GM12873 (cell line): ENCODE data around the gene ZNF30.

Experiments
- TF ChIP-seq, protein P1 (sequence below): IDR thresholded peaks from 2 replicates; pipeline ENCODE4 v1.5.1; 2012; ENCODE audit warnings: low read depth, mild to moderate bottlenecking, moderate library complexity, low read length, control low read depth; ENCODE audit not compliant: insufficient read depth; ENCODE audit errors: missing control alignments

The ZNF30 gene

DNA sequence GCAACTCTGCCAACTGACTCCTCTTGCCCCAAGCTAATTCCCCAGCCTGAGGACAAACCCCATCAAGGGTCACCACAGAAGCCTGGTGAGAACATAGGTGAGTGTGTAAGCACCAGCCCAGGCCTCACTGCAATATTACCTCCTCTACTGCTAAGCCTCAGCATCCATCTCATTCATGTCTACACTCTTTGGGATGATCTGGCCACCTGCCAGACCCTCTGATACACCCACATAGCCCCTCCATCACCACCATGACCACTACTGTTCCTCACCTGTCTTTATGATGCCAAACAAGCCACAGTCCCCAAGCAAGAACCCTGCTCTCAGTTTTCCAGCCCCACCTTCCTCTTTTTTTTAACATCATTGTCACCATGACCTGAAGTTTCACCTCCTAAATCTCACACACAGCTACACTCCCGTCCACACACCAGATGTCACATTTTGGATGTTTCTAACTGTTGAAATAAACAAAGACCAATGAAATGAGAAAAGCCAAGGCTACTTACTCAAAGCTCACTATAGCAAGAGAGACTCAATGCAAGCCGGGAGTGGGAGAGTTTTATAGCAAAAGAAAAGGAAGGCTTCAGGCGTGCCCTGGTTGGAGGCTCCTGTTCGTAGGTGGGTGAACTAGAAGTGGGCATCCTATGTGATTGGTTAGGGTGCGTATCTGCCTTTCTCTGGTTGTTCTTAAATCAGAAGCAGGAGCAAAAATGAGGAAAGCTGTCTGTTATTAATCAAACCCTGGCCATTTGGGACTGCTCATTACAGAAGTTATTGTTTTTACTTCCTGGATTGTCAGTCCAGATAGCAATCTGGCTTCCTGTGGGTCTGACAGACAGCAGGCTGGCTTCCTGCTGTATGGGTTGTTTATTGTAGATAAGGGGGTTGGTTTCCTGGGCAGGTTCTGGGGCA lies 35.3 kb downstream of the ZNF30 start:
- TF ChIP-seq, protein P1, sequence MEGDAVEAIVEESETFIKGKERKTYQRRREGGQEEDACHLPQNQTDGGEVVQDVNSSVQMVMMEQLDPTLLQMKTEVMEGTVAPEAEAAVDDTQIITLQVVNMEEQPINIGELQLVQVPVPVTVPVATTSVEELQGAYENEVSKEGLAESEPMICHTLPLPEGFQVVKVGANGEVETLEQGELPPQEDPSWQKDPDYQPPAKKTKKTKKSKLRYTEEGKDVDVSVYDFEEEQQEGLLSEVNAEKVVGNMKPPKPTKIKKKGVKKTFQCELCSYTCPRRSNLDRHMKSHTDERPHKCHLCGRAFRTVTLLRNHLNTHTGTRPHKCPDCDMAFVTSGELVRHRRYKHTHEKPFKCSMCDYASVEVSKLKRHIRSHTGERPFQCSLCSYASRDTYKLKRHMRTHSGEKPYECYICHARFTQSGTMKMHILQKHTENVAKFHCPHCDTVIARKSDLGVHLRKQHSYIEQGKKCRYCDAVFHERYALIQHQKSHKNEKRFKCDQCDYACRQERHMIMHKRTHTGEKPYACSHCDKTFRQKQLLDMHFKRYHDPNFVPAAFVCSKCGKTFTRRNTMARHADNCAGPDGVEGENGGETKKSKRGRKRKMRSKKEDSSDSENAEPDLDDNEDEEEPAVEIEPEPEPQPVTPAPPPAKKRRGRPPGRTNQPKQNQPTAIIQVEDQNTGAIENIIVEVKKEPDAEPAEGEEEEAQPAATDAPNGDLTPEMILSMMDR = no peak

DNA sequence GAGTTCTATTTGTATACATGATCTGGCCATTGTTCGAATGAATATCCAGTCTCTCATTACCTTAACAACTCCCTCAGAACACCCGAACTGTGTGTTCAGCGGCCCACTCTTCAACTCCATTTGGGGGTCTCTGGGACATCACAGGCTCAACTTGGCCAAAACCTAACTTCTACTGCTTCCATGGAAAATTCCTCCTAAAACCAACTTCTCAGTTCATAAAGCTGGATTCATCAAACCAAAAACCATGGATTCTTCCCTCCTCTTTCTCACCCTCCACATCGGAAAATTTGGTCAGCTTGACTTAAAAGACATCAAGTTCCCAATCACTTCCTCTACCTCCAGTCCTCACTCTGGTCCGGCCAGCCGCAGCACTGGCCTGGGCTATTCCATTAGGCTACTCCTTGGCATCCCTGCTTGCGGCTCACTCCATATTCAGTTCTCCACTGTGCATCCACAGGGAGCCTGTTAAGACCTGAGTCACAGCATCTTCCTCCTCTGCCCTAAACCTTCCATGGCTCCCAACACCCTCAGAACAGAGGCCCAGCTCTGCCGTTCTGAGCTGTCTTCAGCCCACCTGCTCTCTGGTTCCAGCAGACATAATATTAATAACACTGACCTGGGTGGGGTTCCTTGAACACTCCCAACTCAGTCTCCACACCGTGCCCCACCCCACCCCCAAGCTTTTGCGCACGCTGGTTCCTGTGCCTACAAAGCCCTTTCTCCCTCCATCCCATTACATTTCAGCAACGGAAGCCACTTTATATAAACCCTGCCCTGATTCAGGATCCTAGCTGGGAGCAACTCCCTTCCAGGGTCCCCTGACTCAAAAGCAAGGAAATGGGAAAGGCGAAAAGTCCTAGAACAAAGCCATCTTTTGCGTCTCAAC lies 36.2 kb downstream of the ZNF30 start:
- TF ChIP-seq, protein P1 = no peak

DNA sequence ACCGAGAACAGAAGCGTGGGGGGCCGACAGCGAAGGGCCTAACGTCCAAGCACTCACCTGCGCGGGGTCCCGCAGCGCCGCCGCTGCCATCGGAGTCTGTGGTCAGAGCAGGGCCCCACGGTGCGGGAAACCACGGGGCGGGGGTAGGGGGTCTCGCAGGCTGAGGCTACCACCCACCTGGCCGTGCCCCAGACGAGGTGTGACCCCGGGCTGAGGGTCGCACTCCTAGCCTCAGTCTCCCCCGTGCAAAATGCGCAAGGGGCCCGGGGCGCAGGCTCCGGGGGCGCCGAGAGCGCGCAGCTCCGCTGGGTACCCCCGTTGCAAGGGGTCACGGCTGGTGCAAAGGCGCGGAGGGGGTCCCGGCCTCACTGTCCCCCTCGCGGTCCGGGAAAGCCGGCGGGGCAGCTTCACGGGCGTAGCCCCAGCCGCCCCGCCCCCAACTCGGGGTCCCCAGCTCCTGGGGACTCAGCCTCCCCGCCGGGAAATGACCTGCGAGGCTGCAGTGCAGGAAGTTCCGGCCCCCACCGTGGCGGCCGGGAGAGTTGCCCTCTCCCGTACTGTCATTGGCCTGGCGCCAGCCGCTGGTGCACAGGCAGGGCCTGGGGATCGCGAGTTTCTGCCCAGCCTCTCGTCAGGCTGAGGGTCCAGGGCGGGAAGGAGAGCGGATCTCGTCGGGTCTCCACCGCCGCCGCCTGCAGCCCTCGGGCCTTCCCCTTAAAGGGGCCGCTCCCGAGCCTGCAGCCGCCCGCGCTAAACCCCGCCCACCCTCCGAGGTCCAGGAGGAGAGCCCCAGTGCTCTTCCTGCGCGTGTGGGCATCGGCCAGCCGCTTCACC lies 37.1 kb downstream of the ZNF30 start, which contains the start of gene ZNF792:
Gene ZNF792 (minus strand): TSS at position 657 of the 834 bp plus-strand sequence. CDS start 567 bp downstream, at position 90.
- TF ChIP-seq, protein P1 = no peak

DNA sequence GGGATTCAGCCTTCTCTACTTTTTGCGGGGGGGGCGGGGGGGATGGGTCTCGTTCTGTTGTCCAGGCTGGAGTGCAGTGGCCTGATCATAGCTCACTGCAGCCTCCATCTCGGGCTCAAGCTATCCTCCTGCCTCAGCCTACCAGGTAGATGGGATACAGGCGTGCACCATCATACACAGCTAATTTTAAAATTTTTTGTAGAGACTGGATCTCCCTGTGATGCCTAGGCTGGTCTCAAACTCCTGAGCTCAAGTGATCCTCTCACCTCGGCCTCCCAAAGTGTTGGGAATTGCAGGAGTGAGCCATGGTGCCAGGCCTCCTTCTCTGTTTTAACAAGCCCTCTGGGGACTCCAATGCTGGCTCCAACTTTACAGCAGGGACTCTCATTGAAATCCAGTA lies 37.9 kb downstream of the ZNF30 start:
- TF ChIP-seq, protein P1 = no peak

DNA sequence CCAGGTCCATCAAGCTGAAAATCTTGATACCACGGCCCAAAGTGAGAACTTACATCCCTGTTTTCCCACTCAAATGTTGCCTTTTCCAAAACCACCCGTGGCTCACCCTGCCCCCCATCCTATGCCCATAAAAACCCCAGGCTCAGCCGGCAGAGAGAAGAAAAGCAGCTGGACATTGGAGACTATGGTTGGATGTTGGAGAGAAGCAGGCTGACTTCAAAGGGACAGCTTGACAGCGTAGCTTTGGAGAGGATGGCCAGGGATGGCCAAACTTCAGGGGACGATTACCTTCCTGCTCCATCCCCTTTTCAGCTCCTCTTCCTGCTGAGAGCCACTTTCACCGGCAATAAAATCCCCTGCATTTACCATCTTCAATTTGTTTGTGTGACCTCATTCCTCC lies 40.8 kb downstream of the ZNF30 start:
- TF ChIP-seq, protein P1 = no peak

DNA sequence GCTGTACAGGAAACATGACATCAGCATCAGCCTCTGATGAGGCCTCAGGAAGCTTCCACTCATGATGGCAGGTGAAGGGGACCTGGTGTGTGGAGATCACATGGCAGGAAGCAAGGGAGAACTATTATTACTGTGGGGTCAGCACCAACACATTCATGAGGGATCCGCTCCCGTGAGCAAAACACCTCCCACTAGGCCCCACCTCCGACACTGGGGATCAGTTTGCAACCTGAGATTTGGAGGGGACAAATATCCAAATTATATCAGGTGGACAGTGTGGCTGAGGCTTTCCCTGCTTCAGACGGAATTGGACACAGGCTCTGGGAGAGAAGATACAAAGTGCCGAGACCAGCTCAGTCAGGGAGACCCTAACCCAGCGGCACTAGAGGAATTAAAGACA lies 43.0 kb downstream of the ZNF30 start:
- TF ChIP-seq, protein P1 = no peak
